Mesenchymal stem cell (in vitro differentiated cells and primary cell): ENCODE measurements around the gene SRSF10.

Experiments
- DNase-seq: peaks from one replicate; pipeline ENCODE4 v3.0.0-alpha.2; 2013
- H2AFZ ChIP-seq: one replicate; pipeline ENCODE4 v1.6.1; 2013; ENCODE audit warnings: low read depth, mild to moderate bottlenecking, control low read depth, inconsistent platforms, low read length, moderate library complexity
- H2AK5ac ChIP-seq: 2 replicates; pipeline ENCODE4 v1.6.1; 2013; ENCODE audit warnings: low read length, moderate library complexity, mild to moderate bottlenecking, inconsistent platforms; ENCODE audit not compliant: severe bottlenecking
- H2BK120ac ChIP-seq: one replicate; pipeline ENCODE4 v1.6.1; 2013; ENCODE audit warnings: low read depth, mild to moderate bottlenecking, inconsistent platforms, low read length, moderate library complexity
- H2BK12ac ChIP-seq, 2 experiments: one replicate each; pipeline ENCODE4 v1.6.1; 2013; ENCODE audit warnings: inconsistent platforms in 2 of 2, low read length in 2 of 2, mild to moderate bottlenecking in 2 of 2, moderate library complexity in 2 of 2, control low read depth in 1 of 2
- H2BK15ac ChIP-seq: one replicate; pipeline ENCODE4 v1.6.1; 2013; ENCODE audit warnings: mild to moderate bottlenecking, low read depth, inconsistent platforms; ENCODE audit not compliant: poor library complexity, severe bottlenecking
- H2BK5ac ChIP-seq: 2 replicates; pipeline ENCODE4 v1.6.1; 2013; ENCODE audit warnings: low read depth, mild to moderate bottlenecking, low read length, control low read depth, inconsistent platforms; ENCODE audit not compliant: poor library complexity, severe bottlenecking
- H3K14ac ChIP-seq, 2 experiments: one replicate each; pipeline ENCODE4 v1.6.1; 2013; ENCODE audit warnings: inconsistent platforms in 2 of 2, low read length in 2 of 2, control low read depth in 1 of 2, mild to moderate bottlenecking in 1 of 2, moderate library complexity in 1 of 2
- H3K18ac ChIP-seq, 2 experiments: one replicate each; pipeline ENCODE4 v1.6.1; 2013; ENCODE audit warnings: inconsistent platforms in 2 of 2, low read length in 2 of 2, control low read depth in 1 of 2, low read depth in 1 of 2, mild to moderate bottlenecking in 1 of 2
- H3K23ac ChIP-seq, 2 experiments: one replicate each; pipeline ENCODE4 v1.6.1; 2013; ENCODE audit warnings: inconsistent platforms in 2 of 2, low read length in 2 of 2, mild to moderate bottlenecking in 2 of 2, moderate library complexity in 2 of 2, control low read depth in 1 of 2
- H3K27ac ChIP-seq: 2 replicates; pipeline ENCODE4 v1.5.1; 2013; ENCODE audit warnings: mild to moderate bottlenecking, moderate library complexity, low read length, control low read depth, inconsistent platforms; ENCODE audit not compliant: poor library complexity, severe bottlenecking
- H3K27me3 ChIP-seq, 2 experiments: 2 replicates each; pipeline versions ENCODE4 v1.6.1 to v1.7.0; 2013; ENCODE audit warnings: low read length in 2 of 2, mild to moderate bottlenecking in 2 of 2, moderate library complexity in 2 of 2, control low read depth in 1 of 2, inconsistent platforms in 1 of 2; ENCODE audit not compliant: control insufficient read depth in 1 of 2, insufficient read depth in 1 of 2
- H3K36me3 ChIP-seq, 2 experiments: 2 replicates each; pipeline versions ENCODE4 v1.6.1 to v1.7.0; 2013; ENCODE audit warnings: low read length in 2 of 2, control low read depth in 1 of 2, inconsistent platforms in 1 of 2, low read depth in 1 of 2, mild to moderate bottlenecking in 1 of 2; ENCODE audit not compliant: insufficient read depth in 2 of 2, control insufficient read depth in 1 of 2
- H3K4ac ChIP-seq, 2 experiments: one replicate each; pipeline ENCODE4 v1.6.1; 2013; ENCODE audit warnings: inconsistent platforms in 2 of 2, low read length in 2 of 2, mild to moderate bottlenecking in 2 of 2, moderate library complexity in 2 of 2, control low read depth in 1 of 2, low read depth in 1 of 2
- H3K4me1 ChIP-seq: 2 replicates; pipeline ENCODE4 v1.6.1; 2013; ENCODE audit warnings: low read depth, low read length, control low read depth; ENCODE audit not compliant: control insufficient read depth, insufficient read depth
- H3K4me2 ChIP-seq: 2 replicates; pipeline ENCODE4 v1.6.1; 2013; ENCODE audit warnings: low read length, mild to moderate bottlenecking, inconsistent platforms; ENCODE audit not compliant: poor library complexity, severe bottlenecking
- H3K4me3 ChIP-seq, 2 experiments: 2 replicates each; pipeline versions ENCODE4 v1.5.1 to v1.7.0; 2013; ENCODE audit warnings: low read length in 2 of 2, mild to moderate bottlenecking in 2 of 2, control low read depth in 1 of 2, low read depth in 1 of 2; ENCODE audit not compliant: insufficient read depth in 1 of 2
- H3K79me1 ChIP-seq: replicated peaks from 2 replicates; pipeline ENCODE4 v1.6.1; 2013; ENCODE audit warnings: mild to moderate bottlenecking, control low read depth, low read length, inconsistent platforms; ENCODE audit not compliant: poor library complexity, severe bottlenecking
- H3K9ac ChIP-seq: 2 replicates; pipeline ENCODE4 v1.7.0; 2013; ENCODE audit warnings: mild to moderate bottlenecking, low read length, moderate library complexity
- H3K9me3 ChIP-seq: 2 replicates; pipeline ENCODE4 v1.7.0; 2013; ENCODE audit warnings: mild to moderate bottlenecking, low read length; ENCODE audit not compliant: control insufficient read depth
- H4K8ac ChIP-seq: one replicate; pipeline ENCODE4 v1.6.1; 2013; ENCODE audit warnings: inconsistent platforms, mild to moderate bottlenecking, low read length, moderate library complexity
- H4K91ac ChIP-seq: one replicate; pipeline ENCODE4 v1.6.1; 2013; ENCODE audit warnings: mild to moderate bottlenecking, low read length, inconsistent platforms
- WGBS: methylation state at CpG from one replicate; pipeline ENCODE4 v1.1.7; 2013; ENCODE audit warnings: mixed read lengths; 5-methylcytosine and 5-hydroxymethylcytosine counted together

Gene SRSF10

DNA sequence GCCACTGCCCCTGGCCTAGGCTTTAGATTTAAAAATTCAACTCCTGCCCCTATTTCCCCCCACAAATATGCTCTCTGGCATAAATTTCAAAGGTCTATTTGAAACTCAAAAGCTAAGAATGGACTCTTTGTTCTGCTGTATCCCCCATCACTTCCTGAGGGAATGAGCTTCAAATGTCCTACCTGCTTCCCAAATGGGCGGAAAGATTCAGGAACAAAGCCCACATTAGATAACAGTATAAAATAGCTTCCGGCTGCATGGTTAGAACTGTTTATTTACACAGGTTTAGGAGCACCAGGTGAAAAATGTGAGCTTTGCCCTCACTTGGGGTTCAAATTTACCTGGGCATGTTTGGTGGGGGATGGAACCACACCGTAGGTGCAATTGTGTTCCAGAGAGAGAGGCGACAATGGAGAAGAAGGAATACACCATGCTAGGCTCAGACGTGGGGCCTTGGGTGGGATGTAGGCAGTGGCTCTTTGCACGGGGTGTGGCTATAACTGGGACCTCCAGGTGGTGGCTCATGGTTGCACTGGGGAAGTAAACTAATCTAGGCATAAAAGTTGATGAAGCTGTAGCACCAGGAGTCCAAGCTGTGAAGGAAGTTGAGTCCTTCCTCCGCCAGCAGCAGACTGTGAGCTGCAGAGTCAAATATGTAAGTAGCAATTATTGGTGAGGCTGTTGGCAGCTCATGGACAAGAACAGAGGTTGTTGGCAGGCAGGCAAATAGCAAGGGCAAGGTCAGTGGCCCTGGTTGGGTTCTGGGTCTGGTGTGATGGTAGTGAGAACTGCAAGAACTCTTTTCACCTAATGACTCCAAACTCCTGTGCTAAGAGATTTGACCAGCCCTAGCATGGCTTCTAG is 41.5 kb upstream of the SRSF10 start:
- H3K23ac ChIP-seq = no peak overlapping the region
- peak overlapping the region; percentile 17 to 83 for H2BK12ac ChIP-seq
- H2BK120ac ChIP-seq = no peak overlapping the region
- no peaks in the 10 kb centered on the region for H3K27me3 ChIP-seq
- peak overlapping the region in 1 of 2 experiments; percentile 51 for H3K4ac ChIP-seq
- H3K4me3 ChIP-seq = no peak overlapping the region
- H3K36me3 ChIP-seq = no peaks in the 10 kb centered on the region
- no peak overlapping the region for H3K14ac ChIP-seq
- no peak for DNase-seq
- H3K18ac ChIP-seq = peak overlapping the region; percentile 5 to 74
- peak overlapping the region; percentile 49 for H2BK15ac ChIP-seq
- 95% methylated on average over 7 of the region's 7 CpGs for WGBS
- peak overlapping the region; percentile 36 for H2AFZ ChIP-seq
- peak overlapping the region; percentile 24 for H4K8ac ChIP-seq
- H3K4me2 ChIP-seq = no peak overlapping the region
- H2BK5ac ChIP-seq = no peak overlapping the region
- H3K9ac ChIP-seq = peak overlapping the region; percentile 73
- H3K27ac ChIP-seq = peak overlapping the region; percentile 78
- no peaks in the 10 kb centered on the region for H3K9me3 ChIP-seq
- peak overlapping the region; percentile 88 for H2AK5ac ChIP-seq
- H3K4me1 ChIP-seq = peaks cover 26% of the 10 kb centered on the region
- peak overlapping the region; percentile 14 for H4K91ac ChIP-seq
- peaks cover 1% of the 10 kb centered on the region for H3K79me1 ChIP-seq

DNA sequence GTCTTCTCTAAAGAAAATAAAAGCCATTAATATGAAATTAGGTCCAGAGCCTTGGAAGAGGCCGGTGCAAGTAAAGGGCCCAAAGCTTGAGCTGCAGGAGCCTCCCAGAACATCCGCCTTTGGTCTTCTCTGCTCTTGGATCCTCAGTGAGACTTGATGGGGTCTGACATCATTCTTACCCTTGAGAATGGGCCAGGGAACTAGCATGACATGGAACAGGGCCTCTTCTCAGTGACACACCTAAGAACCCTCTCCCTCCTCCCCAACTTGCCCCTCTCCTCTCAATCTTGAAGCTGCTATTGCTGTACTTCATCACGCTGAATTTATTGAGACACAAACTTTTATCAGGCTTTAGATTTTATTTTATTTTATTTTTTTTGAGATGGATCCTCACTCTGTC is 40.3 kb upstream of the SRSF10 start:
- no peak overlapping the region for H3K27ac ChIP-seq
- H2BK15ac ChIP-seq = peak overlapping the region; percentile 30
- H3K4me2 ChIP-seq = no peak overlapping the region
- H3K9me3 ChIP-seq = no peaks in the 10 kb centered on the region
- no peaks in the 10 kb centered on the region for H3K27me3 ChIP-seq
- DNase-seq = no peak
- H3K4me1 ChIP-seq = peaks cover 26% of the 10 kb centered on the region
- peak overlapping the region; percentile 44 to 87 for H2BK12ac ChIP-seq
- H3K79me1 ChIP-seq = peaks cover 1% of the 10 kb centered on the region
- no peak overlapping the region for H3K23ac ChIP-seq
- H3K9ac ChIP-seq = peak overlapping the region; percentile 91
- no peaks in the 10 kb centered on the region for H3K36me3 ChIP-seq
- H4K8ac ChIP-seq = no peak overlapping the region
- peak overlapping the region; percentile 13 to 53 for H3K4ac ChIP-seq
- H3K4me3 ChIP-seq = peak overlapping the region in 1 of 2 experiments; percentile 17
- peak overlapping the region; percentile 93 for H2AK5ac ChIP-seq
- H2BK5ac ChIP-seq = no peak overlapping the region
- no peak overlapping the region for H3K14ac ChIP-seq
- H4K91ac ChIP-seq = no peak overlapping the region
- H2BK120ac ChIP-seq = peak overlapping the region; percentile 50
- 95% methylated on average over 2 of the region's 3 CpGs for WGBS
- no peak overlapping the region for H2AFZ ChIP-seq
- no peak overlapping the region for H3K18ac ChIP-seq

DNA sequence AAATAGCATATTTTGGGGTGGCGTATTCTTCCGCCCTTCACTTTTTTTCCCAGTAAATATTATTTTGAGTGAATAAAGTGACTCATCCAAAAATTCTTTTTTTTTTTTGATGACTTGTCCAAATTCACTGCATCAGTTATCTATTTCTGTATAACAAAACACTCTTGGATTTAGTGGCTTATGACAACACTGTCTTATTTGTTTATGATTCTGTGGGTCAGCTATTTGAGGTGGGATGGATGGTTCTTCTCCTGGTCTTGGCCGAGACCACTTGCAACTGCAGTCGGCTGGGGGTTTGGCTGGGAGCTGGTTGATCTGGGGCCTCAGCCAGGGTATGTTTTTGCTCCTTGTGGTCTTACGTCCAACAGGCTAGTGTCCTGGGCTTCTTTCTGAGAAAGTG is 39.9 kb upstream of the SRSF10 start:
- Histone ChIP-seq H3K23ac (no peak overlapping the region), H3K9me3 (no peaks in the 10 kb centered on the region), H3K27me3 (no peaks in the 10 kb centered on the region), H2BK15ac (peak overlapping the region; percentile 30), H3K4me2 (no peak overlapping the region), H4K91ac (no peak overlapping the region), H2AK5ac (peak overlapping the region; percentile 21), H2BK120ac (peak overlapping the region; percentile 50), H2BK12ac (peak overlapping the region; percentile 27 to 44), H3K4ac (peak overlapping the region in 1 of 2 experiments; percentile 13), H3K79me1 (peaks cover 1% of the 10 kb centered on the region), H3K36me3 (no peaks in the 10 kb centered on the region), H3K27ac (no peak overlapping the region), H2AFZ (no peak overlapping the region), H4K8ac (no peak overlapping the region), H3K9ac (peak overlapping the region; percentile 91), H3K4me1 (peaks cover 26% of the 10 kb centered on the region), H3K4me3 (peak overlapping the region in 1 of 2 experiments; percentile 17), H3K18ac (no peak overlapping the region), H2BK5ac (no peak overlapping the region), H3K14ac (no peak overlapping the region)
- 79% methylated on average over 3 of the region's 5 CpGs for WGBS
- DNase-seq = peak; percentile 17
